ENCODE data around the gene KCNK7. TPM values are rescaled to one million over a fixed set of nuclear protein-coding genes. Genes with fewer than 3 reads are reported as not detected.

KCNK7 gene
- total RNA-seq, 4 donors from 2014 or later, result 0.99 to 1.2 (median 1.2) TPM

GRCh38 chr11:65574109-65574810, 21.3 kb downstream of the KCNK7 start:
- peak; percentile 97 for DNase-seq (ENCODE audit: extremely low spot score)
- intact Hi-C loops (cut with DNase I), result loop anchor here (2.0 kb wide), 2 partner anchors 19 to 41 kb away; partner anchors contain the start of genes MAP3K11 and PCNX3
- H3K4me3 ChIP-seq, result peak overlapping the region; percentile 78 to 98 (median 88)
- no peak for TF ChIP-seq EP300 (IDR thresholded peaks at IDR 0.05)
- no peak for TF ChIP-seq POLR2A (IDR thresholded peaks at IDR 0.05; ENCODE audit: low read depth)
- peak in 1 of 2 donors; percentile 87 for TF ChIP-seq POLR2AphosphoS5 (IDR thresholded peaks at IDR 0.05)
- peak; percentile 95 to 99 (median 98) for TF ChIP-seq CTCF (IDR thresholded peaks at IDR 0.05)
- peaks cover 67 to 85% (median 79%) of the 10 kb centered on the region in 4 donors for H3K4me1 ChIP-seq
- peaks cover 0 to 14% (median 13%) of the 10 kb centered on the region in 4 donors for H3K36me3 ChIP-seq
- 0% methylated on average over 4 of the region's 67 CpGs for WGBS
- no peaks in the 10 kb centered on the region for H3K9me3 ChIP-seq
- H3K27me3 ChIP-seq, result no peaks in the 10 kb centered on the region
- peak overlapping the region; percentile 95 to 99 (median 96) for H3K27ac ChIP-seq (replicated peaks in 1 of 4)

- no peak for DNase-seq (ENCODE audit: extremely low spot score)
Observed at GRCh38 chr11:65573391-65574079, 22.1 kb downstream of the KCNK7 start.

GRCh38 chr11:65572356-65573051, 23.1 kb downstream of the KCNK7 start, which contains the start of gene FAM89B:
Gene FAM89B (plus strand): TSS chr11:65572538. CDS start chr11:65572670, 132 bp downstream.
- H3K27ac ChIP-seq (replicated peaks in 1 of 4), result peak within 1 kb of the TSS; percentile 95 to 99 (median 96)
- no peaks in the 10 kb centered on the region for H3K36me3 ChIP-seq
- H3K4me3 ChIP-seq, result peak within 1 kb of the TSS; percentile 78 to 98 (median 88)
- H3K4me1 ChIP-seq, result peaks cover 67 to 85% (median 78%) of the 10 kb centered on the region in 4 donors
- intact Hi-C loops (cut with DNase I), result no loop called here
- H3K27me3 ChIP-seq, result no peaks in the 10 kb centered on the region
- no peaks in the 10 kb centered on the region for H3K9me3 ChIP-seq
- WGBS, result 1% methylated on average over 22 of the region's 86 CpGs
- DNase-seq (ENCODE audit: extremely low spot score), result peak; percentile 97
- TF ChIP-seq POLR2AphosphoS5 (IDR thresholded peaks at IDR 0.05), result peak in 1 of 2 donors; percentile 77
- TF ChIP-seq EP300 (IDR thresholded peaks at IDR 0.05), result no peak
- no peak for TF ChIP-seq CTCF (IDR thresholded peaks at IDR 0.05)
- no peak for TF ChIP-seq POLR2A (IDR thresholded peaks at IDR 0.05; ENCODE audit: low read depth)

More at GRCh38 chr11:65573391-65574079, 22.1 kb downstream of the KCNK7 start:
- peak overlapping the region; percentile 95 to 99 (median 96) for H3K27ac ChIP-seq (replicated peaks in 1 of 4)
- no peaks in the 10 kb centered on the region for H3K9me3 ChIP-seq
- WGBS, result 5% methylated on average over 10 of the region's 22 CpGs
- peaks cover 70 to 85% (median 79%) of the 10 kb centered on the region in 4 donors for H3K4me1 ChIP-seq
- no peaks in the 10 kb centered on the region for H3K27me3 ChIP-seq
- peak overlapping the region; percentile 78 to 98 (median 88) for H3K4me3 ChIP-seq
- TF ChIP-seq POLR2AphosphoS5 (IDR thresholded peaks at IDR 0.05) (no peak), EP300 (IDR thresholded peaks at IDR 0.05) (no peak), CTCF (IDR thresholded peaks at IDR 0.05) (no peak), POLR2A (IDR thresholded peaks at IDR 0.05; ENCODE audit: low read depth) (no peak)
- peaks cover 0 to 6% (median 6%) of the 10 kb centered on the region in 4 donors for H3K36me3 ChIP-seq
- intact Hi-C loops (cut with DNase I), result loop anchor here (2.0 kb wide), 2 partner anchors 19 to 41 kb away; partner anchors contain the start of genes MAP3K11 and PCNX3

- intact Hi-C loops (cut with DNase I), result loop anchor here (2.0 kb wide), 1 partner anchor 31 kb away; no protein-coding TSS in a partner anchor
- Histone ChIP-seq H3K4me1 (peaks cover 61 to 85% (median 74%) of the 10 kb centered on the region in 4 donors), H3K36me3 (no peaks in the 10 kb centered on the region), H3K27ac (replicated peaks in 1 of 4) (peak overlapping the region; percentile 95 to 99 (median 96)), H3K9me3 (no peaks in the 10 kb centered on the region), H3K27me3 (no peaks in the 10 kb centered on the region), H3K4me3 (peak overlapping the region; percentile 78 to 98 (median 88))
- TF ChIP-seq POLR2A (IDR thresholded peaks at IDR 0.05; ENCODE audit: low read depth), result no peak
- no peak for TF ChIP-seq EP300 (IDR thresholded peaks at IDR 0.05)
- TF ChIP-seq CTCF (IDR thresholded peaks at IDR 0.05), result peak; percentile 42 to 59 (median 51)
- no peak for TF ChIP-seq POLR2AphosphoS5 (IDR thresholded peaks at IDR 0.05)
- DNase-seq (ENCODE audit: extremely low spot score), result no peak
- 5% methylated on average over 11 of the region's 11 CpGs for WGBS
Observed at GRCh38 chr11:65571940-65572339, 23.7 kb downstream of the KCNK7 start.
